H9 (cell line): ENCODE data around the gene NACAD. TPM values are rescaled to one million over a fixed set of nuclear protein-coding genes. Genes with fewer than 3 reads are reported as not detected.

Source experiments
- DNase-seq: peaks from one replicate; pipeline ENCODE4 v3.0.0-alpha.2; 2017
- H2AFZ ChIP-seq: one replicate; pipeline ENCODE4 v1.6.1; 2013; ENCODE audit warnings: mild to moderate bottlenecking, low read length, control low read depth, moderate library complexity
- H2AK5ac ChIP-seq: 2 replicates; pipeline ENCODE4 v1.6.1; 2013; ENCODE audit warnings: low read length, control low read depth, mixed read lengths; ENCODE audit not compliant: insufficient read length
- H2BK120ac ChIP-seq: one replicate; pipeline ENCODE4 v1.6.1; 2013; ENCODE audit warnings: low read depth, mild to moderate bottlenecking, low read length, control low read depth, inconsistent platforms; ENCODE audit not compliant: poor library complexity, severe bottlenecking
- H2BK12ac ChIP-seq: 2 replicates; pipeline ENCODE4 v1.6.1; 2013; ENCODE audit warnings: low read length, control low read depth, mixed read lengths, low read depth; ENCODE audit not compliant: insufficient read length
- H2BK15ac ChIP-seq: 2 replicates; pipeline ENCODE4 v1.6.1; 2013; ENCODE audit warnings: low read depth, low read length, control low read depth
- H2BK20ac ChIP-seq: one replicate; pipeline ENCODE4 v1.6.1; 2013; ENCODE audit warnings: low read depth, mild to moderate bottlenecking, low read length, control low read depth, inconsistent platforms; ENCODE audit not compliant: poor library complexity, severe bottlenecking
- H2BK5ac ChIP-seq: 2 replicates; pipeline ENCODE4 v1.6.1; 2013; ENCODE audit warnings: low read length, control low read depth, mixed read lengths; ENCODE audit not compliant: insufficient read length
- H3K14ac ChIP-seq: 2 replicates; pipeline ENCODE4 v1.6.1; 2013; ENCODE audit warnings: low read length, control low read depth; ENCODE audit not compliant: insufficient read depth
- H3K18ac ChIP-seq: 2 replicates; pipeline ENCODE4 v1.6.1; 2013; ENCODE audit warnings: low read depth, mild to moderate bottlenecking, mixed read lengths, low read length, control low read depth; ENCODE audit not compliant: insufficient read length
- H3K23ac ChIP-seq: 2 replicates; pipeline ENCODE4 v1.6.1; 2013; ENCODE audit warnings: low read length, control low read depth, mixed read lengths, low read depth; ENCODE audit not compliant: insufficient read length
- H3K23me2 ChIP-seq: 2 replicates; pipeline ENCODE4 v1.6.1; 2013; ENCODE audit warnings: low read depth, mild to moderate bottlenecking, mixed read lengths, low read length, control low read depth; ENCODE audit not compliant: insufficient read length, poor library complexity, severe bottlenecking
- H3K27ac ChIP-seq: 2 replicates; pipeline ENCODE4 v1.5.1; 2013; ENCODE audit warnings: low read length, control low read depth, mixed read lengths, low read depth; ENCODE audit not compliant: insufficient read length
- H3K27me3 ChIP-seq: 2 replicates; pipeline ENCODE4 v1.6.1; 2013; ENCODE audit warnings: low read length, control low read depth, inconsistent platforms; ENCODE audit not compliant: insufficient read depth
- H3K4ac ChIP-seq: 2 replicates; pipeline ENCODE4 v1.6.1; 2013; ENCODE audit warnings: low read depth, mild to moderate bottlenecking, control low read depth, inconsistent platforms, low read length, moderate library complexity
- H3K4me1 ChIP-seq: 2 replicates; pipeline ENCODE4 v1.6.1; 2013; ENCODE audit warnings: low read length, control low read depth, inconsistent platforms; ENCODE audit not compliant: insufficient read depth
- H3K4me2 ChIP-seq: 2 replicates; pipeline ENCODE4 v1.6.1; 2013; ENCODE audit warnings: low read length, control low read depth, mixed read lengths; ENCODE audit not compliant: insufficient read length, insufficient read depth
- H3K56ac ChIP-seq: 2 replicates; pipeline ENCODE4 v1.6.1; 2013; ENCODE audit warnings: low read depth, mild to moderate bottlenecking, mixed read lengths, low read length, control low read depth; ENCODE audit not compliant: insufficient read length
- H3K79me1 ChIP-seq: 2 replicates; pipeline ENCODE4 v1.6.1; 2013; ENCODE audit warnings: low read depth, mild to moderate bottlenecking, moderate library complexity, low read length, control low read depth, inconsistent platforms; ENCODE audit not compliant: insufficient read depth, poor library complexity, severe bottlenecking
- H3K79me2 ChIP-seq: 2 replicates; pipeline ENCODE4 v1.6.1; 2013; ENCODE audit warnings: low read length, control low read depth, inconsistent platforms; ENCODE audit not compliant: insufficient read depth
- H3K9ac ChIP-seq: 2 replicates; pipeline ENCODE4 v1.6.1; 2013; ENCODE audit warnings: low read length, control low read depth, mixed read lengths; ENCODE audit not compliant: insufficient read length; ENCODE audit errors: extremely low read depth
- H3K9me3 ChIP-seq: one replicate; pipeline ENCODE4 v1.6.1; 2013; ENCODE audit warnings: low read depth, low read length, inconsistent platforms; ENCODE audit not compliant: control insufficient read depth
- H3T11ph ChIP-seq: one replicate; pipeline ENCODE4 v1.6.1; 2013; ENCODE audit warnings: mild to moderate bottlenecking, low read length, control low read depth, inconsistent platforms
- H4K20me1 ChIP-seq: one replicate; pipeline ENCODE4 v1.6.1; 2013; ENCODE audit not compliant: control insufficient read depth, insufficient read length, insufficient read depth
- H4K5ac ChIP-seq: 2 replicates; pipeline ENCODE4 v1.6.1; 2013; ENCODE audit warnings: low read depth, mild to moderate bottlenecking, mixed read lengths, low read length, control low read depth; ENCODE audit not compliant: insufficient read length
- H4K8ac ChIP-seq: replicated peaks from 2 replicates; pipeline ENCODE4 v1.6.1; 2013; ENCODE audit warnings: low read length, control low read depth, mixed read lengths, low read depth; ENCODE audit not compliant: insufficient read length
- H4K91ac ChIP-seq: 2 replicates; pipeline ENCODE4 v1.6.1; 2013; ENCODE audit warnings: low read depth, mild to moderate bottlenecking, moderate library complexity, mixed read lengths, low read length, control low read depth; ENCODE audit not compliant: insufficient read length
- H3K27ac Mint-ChIP-seq, 3 experiments: 2 replicates in 2 of 3; 3 replicates in 1 of 3; pipeline ENCODE4 v1.8.0; 2020 to 2021; ENCODE audit warnings: mixed read lengths in 3 of 3, mild to moderate bottlenecking in 1 of 3, moderate library complexity in 1 of 3
- H3K27me3 Mint-ChIP-seq: 2 replicates; pipeline ENCODE4 v1.8.0; 2021; ENCODE audit warnings: low read depth, mild to moderate bottlenecking, moderate library complexity, mixed read lengths
- H3K36me3 Mint-ChIP-seq, 3 experiments: 2 replicates in 2 of 3; 3 replicates in 1 of 3; pipeline ENCODE4 v1.8.0; 2020 to 2021; ENCODE audit warnings: low read depth in 3 of 3, mixed read lengths in 3 of 3; ENCODE audit not compliant: insufficient read depth in 1 of 3
- H3K4me1 Mint-ChIP-seq, 2 experiments: 2 replicates each; pipeline ENCODE4 v1.8.0; 2020; ENCODE audit warnings: mixed read lengths in 2 of 2
- H3K4me3 Mint-ChIP-seq, 2 experiments: 2 replicates in 1 of 2; 3 replicates in 1 of 2; pipeline ENCODE4 v1.8.0; 2020 to 2021; ENCODE audit warnings: mild to moderate bottlenecking in 2 of 2, mixed read lengths in 2 of 2, moderate library complexity in 1 of 2
- H3K9me3 Mint-ChIP-seq, 2 experiments: 2 replicates in 1 of 2; 3 replicates in 1 of 2; pipeline ENCODE4 v1.8.0; 2020; ENCODE audit warnings: mild to moderate bottlenecking in 2 of 2, mixed read lengths in 2 of 2, moderate library complexity in 1 of 2
- WGBS: extraction: QIAGEN DNeasy Blood & Tissue Kit; methylation state at CpG from one replicate; pipeline ENCODE4 v1.1.7; 2013; ENCODE audit warnings: missing lambda C conversion rate, low lambda C conversion rate, mixed read lengths; ENCODE audit not compliant: insufficient read length; ENCODE audit errors: extremely low coverage; 5-methylcytosine and 5-hydroxymethylcytosine counted together
- total RNA-seq: library from RNA; stranded (reverse); gene quantifications from 2 replicates; pipeline ENCODE4 v1.2.1, GENCODE V29; 2021
- TF ChIP-seq, protein P1 (sequence below): fragments of 200-600 bp; sonication (generic); conservative IDR thresholded peaks from 3 replicates; pipeline ENCODE4 v1.8.0; 2021; ENCODE audit warnings: antibody characterized with exemption, mild to moderate bottlenecking

Gene NACAD
- total RNA-seq, 1 experiment from 2014 or later, result 8.0 TPM

DNA sequence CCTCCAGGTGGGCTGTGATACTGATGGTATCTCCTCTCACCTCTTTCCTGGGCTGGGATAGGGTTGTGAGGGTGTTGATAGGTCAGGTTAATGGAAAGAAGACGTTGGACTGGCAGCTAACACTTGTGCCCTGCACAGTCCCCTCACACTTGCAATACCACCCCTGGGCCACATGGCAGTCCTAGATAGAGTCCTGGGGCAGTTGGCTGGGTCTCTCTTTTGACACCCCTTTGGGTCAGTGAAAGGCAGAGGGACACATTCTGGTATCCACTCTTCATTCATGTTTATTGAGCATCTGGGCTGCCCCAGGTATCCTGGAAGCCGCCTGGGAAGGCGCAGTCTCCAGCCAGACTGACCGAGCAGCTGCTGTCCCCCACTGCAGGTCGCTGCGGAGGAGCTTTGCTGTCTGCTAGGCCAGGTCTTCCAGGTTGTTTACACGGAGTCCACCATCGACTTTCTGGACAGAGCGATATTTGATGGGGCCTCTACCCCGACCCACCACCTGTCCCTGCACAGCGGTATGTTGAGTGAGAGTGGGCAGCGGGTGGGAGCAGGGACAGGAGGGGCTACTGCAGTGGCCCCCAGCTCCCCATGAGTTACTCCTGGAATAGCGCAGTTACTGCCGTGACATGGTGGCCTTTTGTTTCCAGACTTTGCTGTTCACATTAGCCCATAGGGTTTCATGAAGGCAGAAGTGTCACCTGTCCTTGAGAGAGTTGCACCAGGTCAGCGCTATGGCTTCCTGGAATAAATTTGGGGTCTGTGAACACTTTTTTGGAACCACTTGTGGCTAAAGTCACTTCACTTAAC, 19.1 kb downstream of the NACAD start:
- H3K9me3 Mint-ChIP-seq, result no peaks in the 10 kb centered on the region
- Histone ChIP-seq H3K18ac (no peak overlapping the region), H3K4me2 (no peak overlapping the region), H3K23me2 (no peaks in the 10 kb centered on the region), H3K9ac (no peak overlapping the region), H2BK5ac (no peak overlapping the region), H3K79me1 (no peaks in the 10 kb centered on the region), H2BK12ac (no peak overlapping the region), H3K4ac (no peak overlapping the region), H3K79me2 (no peaks in the 10 kb centered on the region), H3T11ph (no peak overlapping the region), H2AK5ac (no peak overlapping the region), H2BK120ac (no peak overlapping the region), H3K23ac (no peak overlapping the region), H4K20me1 (no peaks in the 10 kb centered on the region), H3K56ac (no peak overlapping the region), H4K5ac (no peak overlapping the region), H3K27ac (no peak overlapping the region), H3K4me1 (no peaks in the 10 kb centered on the region), H4K8ac (no peak overlapping the region), H3K27me3 (no peaks in the 10 kb centered on the region), H2BK20ac (no peak overlapping the region), H4K91ac (no peak overlapping the region), H3K14ac (no peak overlapping the region), H3K9me3 (no peaks in the 10 kb centered on the region), H2BK15ac (no peak overlapping the region), H2AFZ (no peak overlapping the region)
- no CpG with 5 or more reads among the region's 15 CpGs for WGBS
- peaks cover 3 to 45% (median 33%) of the 10 kb centered on the region in 3 experiments; a peak in 6 of 7 replicates for H3K36me3 Mint-ChIP-seq
- H3K27me3 Mint-ChIP-seq, result no peaks in the 10 kb centered on the region
- TF ChIP-seq, protein P1, sequence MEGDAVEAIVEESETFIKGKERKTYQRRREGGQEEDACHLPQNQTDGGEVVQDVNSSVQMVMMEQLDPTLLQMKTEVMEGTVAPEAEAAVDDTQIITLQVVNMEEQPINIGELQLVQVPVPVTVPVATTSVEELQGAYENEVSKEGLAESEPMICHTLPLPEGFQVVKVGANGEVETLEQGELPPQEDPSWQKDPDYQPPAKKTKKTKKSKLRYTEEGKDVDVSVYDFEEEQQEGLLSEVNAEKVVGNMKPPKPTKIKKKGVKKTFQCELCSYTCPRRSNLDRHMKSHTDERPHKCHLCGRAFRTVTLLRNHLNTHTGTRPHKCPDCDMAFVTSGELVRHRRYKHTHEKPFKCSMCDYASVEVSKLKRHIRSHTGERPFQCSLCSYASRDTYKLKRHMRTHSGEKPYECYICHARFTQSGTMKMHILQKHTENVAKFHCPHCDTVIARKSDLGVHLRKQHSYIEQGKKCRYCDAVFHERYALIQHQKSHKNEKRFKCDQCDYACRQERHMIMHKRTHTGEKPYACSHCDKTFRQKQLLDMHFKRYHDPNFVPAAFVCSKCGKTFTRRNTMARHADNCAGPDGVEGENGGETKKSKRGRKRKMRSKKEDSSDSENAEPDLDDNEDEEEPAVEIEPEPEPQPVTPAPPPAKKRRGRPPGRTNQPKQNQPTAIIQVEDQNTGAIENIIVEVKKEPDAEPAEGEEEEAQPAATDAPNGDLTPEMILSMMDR, result peak; percentile 30; the same call in 2 of the 3 replicates
- peaks cover 0 to 7% of the 10 kb centered on the region in 2 experiments; a peak in 1 of 4 replicates for H3K4me1 Mint-ChIP-seq
- no peak for DNase-seq
- no peak overlapping the region for H3K4me3 Mint-ChIP-seq
- peak overlapping the region in 1 of 3 experiments; percentile 14; a peak in 1 of 7 replicates for H3K27ac Mint-ChIP-seq
